NCI-H1105 (cell line): ENCODE results near the gene NFU1.
A peak's percentile ranks its signal among the peaks of the same experiment; 100 is the strongest.
"Not testable (repeated sequence)": the region's sequence is repeated elsewhere in the genome, so short reads cannot be mapped to it uniquely, and the experiment has no call there.

ENCODE experiments used
- DNase-seq: peaks from one replicate; lab custom pipeline; 2025; lab: John Stamatoyannopoulos, UW

Gene NFU1

DNA sequence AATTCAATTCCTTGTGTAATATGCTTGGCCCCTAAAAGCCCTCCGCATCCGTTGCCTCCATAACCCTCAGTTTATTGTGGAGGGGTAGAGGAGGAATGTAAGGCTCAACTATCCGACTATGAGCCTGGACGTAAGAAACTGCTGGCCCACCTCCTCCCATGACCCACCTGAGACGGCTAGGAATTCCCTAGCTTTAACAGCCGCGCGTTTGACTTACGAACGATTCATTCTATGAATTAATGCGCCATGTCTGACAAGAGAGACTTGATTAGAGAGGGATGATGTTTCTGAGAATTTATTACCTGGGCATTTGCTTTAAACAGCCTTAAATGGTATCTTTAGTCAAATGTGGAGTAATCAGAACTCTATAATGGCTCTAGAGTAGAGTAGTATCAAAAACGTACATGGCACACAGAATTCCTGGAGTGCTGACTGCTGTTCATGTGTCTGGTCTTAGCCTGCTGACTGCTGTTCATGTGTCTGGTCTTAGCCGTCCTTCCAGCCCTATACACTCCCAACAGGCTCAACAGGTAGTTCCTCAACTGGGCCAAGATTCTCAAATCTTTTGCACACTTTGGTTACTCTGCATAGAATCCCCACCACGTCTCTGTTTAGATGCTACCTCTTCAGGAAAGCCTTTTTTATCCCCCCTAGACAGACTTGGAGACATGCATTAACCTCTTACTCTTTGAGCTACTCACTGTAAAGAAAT is 49.3 kb downstream of the NFU1 start:
- no peak for DNase-seq

GRCh38 chr2:69386789-69387734 is 50.2 kb downstream of the NFU1 start, which contains the start of gene GFPT1:
TSS of gene GFPT1 (minus strand) at chr2:69387227. CDS start at chr2:69387071, 156 bp downstream.
- peak; percentile 88 for DNase-seq

DNA sequence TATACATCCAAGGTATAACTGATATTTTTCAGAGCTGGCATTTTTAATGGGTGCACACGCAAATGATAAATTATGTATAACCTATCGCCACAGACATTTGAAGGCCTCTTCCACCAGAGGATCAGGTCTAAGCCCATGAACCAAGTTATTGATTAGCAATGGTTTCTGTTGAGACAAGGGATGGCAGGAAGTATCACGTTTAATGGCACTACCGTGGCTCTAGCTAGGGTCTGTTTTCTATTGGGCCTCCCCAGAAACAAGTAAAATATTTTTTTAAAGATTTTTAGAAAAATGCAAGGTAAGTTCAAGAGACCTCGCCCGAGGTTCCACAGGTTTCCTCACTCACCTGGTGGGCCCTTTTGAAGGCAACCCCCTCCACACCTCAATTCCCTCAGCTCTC is 50.9 kb downstream of the NFU1 start:
- DNase-seq, result no peak

DNA sequence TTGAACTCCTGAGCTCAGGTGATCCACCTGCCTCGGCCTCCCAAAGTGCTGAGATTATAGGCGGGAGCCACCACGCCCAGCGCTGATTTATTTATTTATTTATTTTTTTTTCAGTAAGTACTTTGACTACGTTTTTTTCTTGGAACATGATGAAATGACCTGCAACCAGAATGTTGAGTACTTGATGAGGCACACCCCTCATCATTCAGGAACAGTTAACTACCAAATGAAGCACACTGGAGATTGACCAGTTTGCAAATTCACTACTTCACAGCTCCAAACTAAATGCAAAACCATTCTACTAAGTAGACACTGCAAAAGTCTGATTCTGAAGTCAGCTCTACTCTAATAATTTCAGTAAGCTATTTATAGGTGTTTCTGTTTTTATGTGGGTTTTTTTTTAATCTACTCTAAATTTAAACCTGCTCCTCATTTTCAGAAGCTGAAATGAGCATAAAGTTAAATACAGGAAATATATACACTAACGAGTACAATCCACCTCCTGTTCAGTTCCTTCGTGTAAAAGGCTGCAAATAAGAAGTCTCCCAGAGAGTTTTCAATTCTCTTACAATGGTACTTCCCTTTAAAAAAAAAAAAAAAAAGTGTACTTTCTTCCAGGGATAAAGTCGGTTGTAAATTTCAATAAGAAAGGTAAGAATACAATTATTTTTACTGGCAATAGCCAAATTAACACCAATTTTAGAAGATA is 51.6 kb downstream of the NFU1 start:
- DNase-seq, result no peak

DNA sequence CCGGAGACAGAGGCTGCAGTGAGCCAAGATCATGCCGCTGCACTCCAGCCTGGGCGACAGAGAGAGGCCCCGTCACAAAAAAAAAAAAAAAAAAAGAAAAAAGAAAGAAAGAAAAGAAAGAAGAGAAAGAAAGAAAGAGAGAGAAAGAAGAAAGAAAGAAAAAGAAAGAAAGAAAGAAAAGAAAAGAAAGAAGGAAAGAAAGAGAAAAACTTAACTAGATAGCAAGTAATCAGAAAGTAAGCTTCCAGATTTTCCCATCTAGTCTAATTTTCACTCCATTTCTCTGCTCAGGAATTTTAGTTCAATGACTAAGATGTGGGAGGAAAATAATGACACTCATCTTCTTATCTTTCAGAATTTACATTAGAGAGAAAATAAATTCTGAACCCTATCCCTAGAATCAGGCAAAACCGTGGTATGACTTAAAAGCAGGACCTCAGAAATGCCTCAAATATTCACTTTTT is 52.6 kb downstream of the NFU1 start:
- DNase-seq, result no peak

GRCh38 chr2:69383176-69383812 is 53.9 kb downstream of the NFU1 start:
- no peak for DNase-seq

GRCh38 chr2:69382547-69382946 is 54.7 kb downstream of the NFU1 start:
- no peak for DNase-seq

- no peak for DNase-seq
These were observed 55.9 kb downstream of the NFU1 start for GRCh38 chr2:69381337-69381737.

- DNase-seq, result no peak
These were observed 56.9 kb downstream of the NFU1 start for GRCh38 chr2:69380072-69380917.

DNA sequence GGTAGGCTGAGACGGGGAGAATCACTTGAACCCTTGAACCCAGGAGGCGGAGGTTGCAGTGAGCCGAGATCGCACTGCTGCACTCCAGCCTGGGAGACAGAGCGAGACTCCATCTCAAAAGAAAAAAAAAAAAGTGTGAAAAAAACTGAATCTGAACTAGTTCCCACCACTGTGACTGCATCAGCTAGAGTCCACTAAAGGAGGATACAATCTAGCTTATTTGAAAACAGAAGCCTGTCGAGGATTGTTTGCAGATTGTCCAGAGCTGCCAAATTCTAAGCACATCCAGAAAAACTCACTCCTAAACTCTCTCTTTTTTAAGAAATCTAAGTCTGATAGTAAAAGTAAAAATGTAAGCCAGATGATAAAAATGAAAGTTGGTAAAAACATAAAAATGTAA is 60.8 kb downstream of the NFU1 start:
- DNase-seq, result no peak

- peak; percentile 23 for DNase-seq
These were observed 61.5 kb downstream of the NFU1 start for GRCh38 chr2:69375494-69376353.

- DNase-seq, result no peak
These were observed 64.5 kb downstream of the NFU1 start for GRCh38 chr2:69372767-69373166.

DNA sequence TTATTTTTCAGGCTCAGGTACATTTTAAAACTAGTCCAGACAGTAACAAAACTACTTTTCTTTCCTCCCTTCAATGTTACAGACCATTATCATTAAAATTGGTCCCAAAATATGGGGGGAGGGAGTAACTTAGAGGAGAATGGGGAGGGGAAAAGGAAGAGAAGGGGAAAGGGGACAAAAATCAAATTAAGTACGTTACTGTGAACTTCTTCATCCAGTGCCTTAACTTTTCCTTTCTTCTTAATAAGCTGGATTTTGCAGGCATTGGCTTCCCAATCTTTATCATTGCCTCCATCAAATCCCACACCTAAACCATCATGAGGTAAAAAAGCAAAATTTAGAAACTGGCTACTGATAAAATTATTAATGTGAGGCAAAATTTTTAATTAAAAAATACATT is 67.4 kb downstream of the NFU1 start:
- no peak for DNase-seq

- no peak for DNase-seq
These were observed 68.6 kb downstream of the NFU1 start for GRCh38 chr2:69368588-69368987.

DNA sequence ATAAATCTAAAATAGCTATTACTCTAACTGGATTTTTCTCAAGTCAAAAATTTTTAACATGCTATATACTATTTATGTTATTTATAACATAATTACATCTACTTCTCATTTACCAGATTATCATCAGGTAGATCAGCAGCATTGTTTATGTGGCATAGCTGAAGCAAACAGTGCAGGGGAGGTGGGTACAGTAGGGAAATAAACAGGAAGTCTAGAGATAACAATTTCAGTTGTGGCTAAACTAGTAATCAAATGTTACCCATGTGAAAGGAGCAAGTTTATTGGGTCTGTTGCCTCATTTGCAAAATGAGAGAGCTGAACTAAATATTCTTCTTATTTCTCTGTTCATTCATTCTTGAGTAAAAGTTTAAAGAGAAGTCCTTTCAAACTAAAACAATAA is 77.9 kb downstream of the NFU1 start:
- DNase-seq, result no peak

GRCh38 chr2:69358914-69359313 is 78.3 kb downstream of the NFU1 start:
- DNase-seq, result no peak

- no peak for DNase-seq
These were observed 80.8 kb downstream of the NFU1 start for GRCh38 chr2:69356471-69356870.

- DNase-seq, result not testable (repeated sequence)
These were observed 82.3 kb downstream of the NFU1 start for GRCh38 chr2:69354976-69355375.

- no peak for DNase-seq
These were observed 83.9 kb downstream of the NFU1 start for GRCh38 chr2:69353360-69353759.

DNA sequence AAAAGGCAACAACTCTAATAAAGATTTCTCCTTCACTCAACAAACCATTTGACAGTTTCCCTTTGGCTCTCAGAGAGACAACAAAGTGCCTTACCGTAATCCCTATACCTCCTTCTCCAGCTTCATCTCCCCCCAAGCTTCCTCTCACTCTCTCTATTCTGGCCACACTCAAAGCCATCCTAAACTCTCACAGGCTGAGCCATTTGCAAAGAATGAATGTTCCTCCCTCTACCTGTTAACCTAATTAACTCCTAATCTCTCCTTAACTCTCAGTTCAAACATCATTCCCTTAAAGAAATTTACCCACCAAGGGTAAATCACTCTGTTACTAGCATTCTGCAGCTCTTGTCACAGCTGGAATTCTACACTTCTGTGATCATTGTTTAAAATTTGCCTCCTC is 88.5 kb downstream of the NFU1 start:
- DNase-seq, result no peak
